CD4-positive, alpha-beta T cell treated with Interleukin-6 for 4 hours (primary cell): ENCODE results near the gene PRRC2A.
"Not testable (repeated sequence)": the region's sequence is repeated elsewhere in the genome, so short reads cannot be mapped to it uniquely, and the experiment has no call there.

Experiments
- DNase-seq: peaks from one replicate; pipeline ENCODE4 v3.0.0-alpha.2; 2020; ENCODE audit warnings: mixed read lengths

PRRC2A gene

GRCh38 chr6:31586008-31586407 is 34.5 kb upstream of the PRRC2A start, which contains the start of gene LST1:
LST1 (plus strand) TSS chr6:31586277; CDS start chr6:31587300, 1,023 bp downstream.
- no peak for DNase-seq

- DNase-seq: peak; percentile 52
These were observed 33.8 kb upstream of the PRRC2A start for GRCh38 chr6:31586599-31587281.

- peak; percentile 11 for DNase-seq
These were observed 32.4 kb upstream of the PRRC2A start for GRCh38 chr6:31587791-31588777.

- no peak for DNase-seq
These were observed 31.5 kb upstream of the PRRC2A start for GRCh38 chr6:31588871-31589650.

DNA sequence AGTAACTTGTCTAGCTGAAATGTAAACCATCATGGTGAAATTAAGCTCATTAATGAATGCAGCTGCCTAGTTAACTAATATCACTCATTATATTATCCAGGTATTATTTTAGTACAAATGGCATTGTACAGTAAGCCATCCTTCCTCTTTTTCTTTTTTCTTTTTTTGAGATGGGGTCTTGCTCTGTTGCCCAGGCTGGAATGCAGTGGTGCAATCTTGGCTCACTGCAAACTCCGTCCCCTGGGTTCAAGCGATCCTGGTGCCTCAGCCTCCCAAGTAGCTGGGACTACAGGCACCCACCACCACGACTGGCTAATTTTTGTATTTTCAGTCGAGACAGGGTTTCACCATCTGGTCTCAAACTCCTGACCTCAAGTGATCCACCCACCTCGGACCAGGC is 29.8 kb upstream of the PRRC2A start:
- DNase-seq: not testable (repeated sequence)

GRCh38 chr6:31592396-31592771 is 28.1 kb upstream of the PRRC2A start:
- DNase-seq: no peak

GRCh38 chr6:31597006-31597405 is 23.5 kb upstream of the PRRC2A start:
- DNase-seq: peak; percentile 65

DNA sequence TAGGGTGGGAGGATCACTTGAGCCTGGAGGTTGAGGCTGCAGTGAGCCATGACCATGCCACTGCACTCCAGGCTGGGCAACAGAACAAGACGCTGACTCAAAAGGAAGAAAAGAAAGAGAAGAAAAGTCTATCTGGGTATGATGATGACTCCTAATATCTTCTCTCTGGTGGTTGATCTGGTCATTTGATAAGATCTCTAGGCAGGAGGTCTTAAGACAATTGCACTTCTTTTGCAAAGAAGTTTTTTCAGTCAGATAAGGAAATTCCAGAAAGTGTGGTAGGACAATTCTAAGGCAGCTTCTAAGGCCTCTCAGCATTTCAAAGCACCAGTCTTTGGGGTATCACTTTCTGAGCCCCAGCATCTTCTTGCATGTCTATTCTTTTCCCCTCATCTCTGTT is 13.2 kb upstream of the PRRC2A start:
- DNase-seq: no peak

- no peak for DNase-seq
These were observed 10.8 kb upstream of the PRRC2A start for GRCh38 chr6:31609519-31610406.

GRCh38 chr6:31610968-31611367 is 9.5 kb upstream of the PRRC2A start:
- DNase-seq: no peak

DNA sequence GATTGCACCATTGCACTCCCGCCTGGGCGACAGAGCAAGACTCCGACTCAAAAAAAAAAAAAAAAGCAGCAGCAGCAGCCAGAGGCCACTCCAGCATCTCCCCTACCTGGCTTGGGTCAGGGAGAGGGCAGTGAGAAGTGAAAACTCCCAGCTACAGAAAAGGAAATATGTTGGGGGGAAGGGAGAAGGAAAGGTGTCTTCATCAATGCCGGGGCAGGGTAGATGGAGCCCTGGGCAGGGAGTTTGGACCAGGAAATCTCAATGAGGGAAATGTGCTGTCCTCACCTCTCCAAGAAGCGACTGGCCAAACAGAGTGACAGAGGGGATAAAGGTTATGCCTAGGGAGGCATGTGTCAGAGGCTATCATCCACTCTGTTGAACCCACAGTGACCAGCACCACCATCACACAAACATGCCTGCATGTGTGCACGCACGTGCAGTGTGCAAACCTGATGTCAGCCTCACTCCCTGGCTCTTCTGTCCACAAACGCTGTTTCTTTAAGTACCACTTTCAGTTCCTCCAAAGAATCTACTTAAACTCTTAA is 6.4 kb upstream of the PRRC2A start:
- DNase-seq: no peak

- no peak for DNase-seq
These were observed 5.6 kb upstream of the PRRC2A start, which contains the start of gene AIF1 for GRCh38 chr6:31614684-31615578. AIF1 (plus strand) TSS chr6:31615234; CDS start chr6:31615330, 96 bp downstream.

GRCh38 chr6:31615748-31616147 is 4.8 kb upstream of the PRRC2A start:
- DNase-seq: peak; percentile 64

GRCh38 chr6:31617010-31617409 is 3.5 kb upstream of the PRRC2A start:
- DNase-seq: no peak

DNA sequence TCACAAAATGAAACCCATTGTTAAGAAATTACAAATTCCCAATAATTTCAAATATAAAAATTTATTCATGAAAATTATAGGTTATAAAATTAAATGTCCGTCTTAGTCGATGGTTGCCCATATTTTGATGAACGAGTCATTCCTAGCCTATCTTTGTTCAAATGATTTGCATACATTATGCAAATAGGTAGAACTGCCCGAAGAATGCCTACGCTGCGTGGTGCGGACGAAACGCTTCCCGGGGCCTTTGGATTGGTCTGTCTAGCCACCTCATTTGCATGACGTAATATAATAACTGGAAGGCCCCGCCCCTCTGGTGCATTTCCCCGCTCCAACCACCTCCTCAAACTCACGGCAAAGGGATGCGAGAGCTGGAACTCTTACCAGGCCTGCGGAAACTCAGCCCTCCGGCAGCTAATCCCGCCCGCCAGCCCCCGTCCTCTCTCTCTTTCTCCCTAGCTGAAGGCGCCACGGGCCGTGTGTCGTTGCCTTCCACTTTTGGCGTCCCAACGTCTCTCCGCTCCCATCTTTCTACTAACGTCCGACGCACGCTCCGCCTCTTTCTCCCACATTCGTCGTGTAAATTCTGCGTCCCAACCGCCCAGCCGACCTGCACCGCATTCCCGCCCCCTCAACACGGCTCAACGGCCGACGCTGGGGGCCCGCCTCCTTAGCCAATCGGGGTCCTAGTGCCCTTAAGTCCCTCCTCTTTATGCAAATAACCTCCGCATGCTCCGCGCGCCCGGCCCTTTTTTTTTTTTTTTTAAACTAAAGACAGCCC is 520 bp upstream of the PRRC2A start:
- DNase-seq: peak; percentile 98

- no peak for DNase-seq
These were observed 915 bp downstream of the PRRC2A start for GRCh38 chr6:31621320-31621939.

DNA sequence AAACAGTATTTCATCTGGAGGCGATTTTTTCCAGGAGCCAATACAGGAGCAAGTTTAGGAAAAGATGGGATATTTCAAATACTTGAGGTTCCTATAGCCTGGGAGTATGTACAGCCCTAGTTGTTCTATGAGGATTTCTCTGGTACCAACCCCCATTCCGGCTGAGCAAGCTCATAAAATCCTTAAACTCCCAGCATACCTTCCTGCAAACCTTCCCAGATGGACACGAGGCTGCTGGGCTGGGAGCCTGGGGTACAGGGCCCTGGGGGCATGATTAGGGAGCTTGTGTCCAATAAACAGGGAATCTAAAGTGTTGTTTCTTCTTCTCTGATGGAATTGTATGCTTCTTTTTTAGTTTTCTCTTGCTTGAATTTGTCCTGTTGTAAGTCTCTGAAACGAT is 1.5 kb downstream of the PRRC2A start:
- no peak for DNase-seq

GRCh38 chr6:31622684-31623091 is 2.2 kb downstream of the PRRC2A start:
- DNase-seq: no peak

- DNase-seq: no peak
These were observed 3.6 kb downstream of the PRRC2A start for GRCh38 chr6:31624070-31624469.
